Activated CD4-positive, alpha-beta T cell treated with anti-CD3 and anti-CD28 coated beads for 48 hours (primary cell): ENCODE measurements around the gene FBXW8.

ENCODE experiments used
- DNase-seq: peaks from one replicate; pipeline ENCODE4 v3.0.0-alpha.2; 2020

The FBXW8 gene

DNA sequence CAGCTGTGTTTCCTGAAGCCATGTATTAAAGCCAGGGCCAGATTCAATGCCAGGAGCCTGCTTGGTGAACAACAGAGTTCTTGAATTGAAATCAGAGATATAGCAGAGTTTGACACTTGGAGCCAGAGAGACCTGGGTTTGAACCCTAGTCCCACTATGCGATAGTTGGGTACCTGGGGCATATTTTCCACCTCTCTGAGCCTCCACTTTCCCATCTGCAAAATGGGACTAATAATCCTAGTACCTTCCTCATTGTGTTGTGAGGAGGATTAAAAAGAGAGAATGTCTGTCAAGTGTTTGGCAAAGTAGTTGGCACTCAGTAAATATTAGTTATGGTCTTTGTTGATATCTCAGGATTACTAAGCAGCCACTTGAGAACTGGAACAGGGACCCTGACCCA lies 23.5 kb upstream of the FBXW8 start:
- DNase-seq, result no peak

DNA sequence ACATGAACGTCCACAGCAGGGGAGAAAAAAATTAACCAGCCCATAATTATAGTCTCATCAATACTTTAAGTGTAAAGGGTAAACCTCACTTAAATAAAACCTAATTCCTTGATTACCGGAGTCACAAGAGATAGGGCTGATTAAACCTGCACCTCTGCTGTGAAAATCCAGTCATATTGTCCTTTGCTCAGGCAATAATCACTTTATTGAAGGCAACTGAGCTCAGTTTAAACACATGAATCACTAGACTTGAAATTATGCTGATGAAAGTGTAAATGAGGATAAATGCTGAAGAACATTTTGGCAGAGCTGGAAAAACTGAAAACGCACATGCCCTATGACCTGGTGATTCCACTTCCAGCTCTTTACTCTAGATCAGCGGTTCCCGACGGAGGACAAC lies 22.9 kb upstream of the FBXW8 start:
- DNase-seq, result no peak

DNA sequence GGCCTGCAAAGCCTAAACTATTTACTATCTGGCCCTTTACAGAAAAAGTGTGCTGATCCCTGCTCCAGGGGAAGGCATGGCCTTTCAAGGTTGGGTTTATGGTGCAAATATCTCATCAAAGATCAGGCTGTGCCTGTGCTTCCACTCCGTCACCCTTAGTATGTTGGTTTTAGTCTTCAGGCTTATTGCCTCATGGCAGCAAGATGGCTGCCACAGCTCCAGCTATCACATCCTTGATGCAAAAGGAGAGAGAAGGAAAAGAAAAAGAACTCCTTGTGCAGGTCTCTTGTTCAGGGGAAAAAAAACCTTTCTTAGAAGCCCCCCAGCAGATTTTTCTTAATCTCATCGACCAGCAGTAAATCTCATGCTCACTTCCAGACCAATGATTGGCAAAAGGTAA lies 20.4 kb upstream of the FBXW8 start:
- no peak for DNase-seq

DNA sequence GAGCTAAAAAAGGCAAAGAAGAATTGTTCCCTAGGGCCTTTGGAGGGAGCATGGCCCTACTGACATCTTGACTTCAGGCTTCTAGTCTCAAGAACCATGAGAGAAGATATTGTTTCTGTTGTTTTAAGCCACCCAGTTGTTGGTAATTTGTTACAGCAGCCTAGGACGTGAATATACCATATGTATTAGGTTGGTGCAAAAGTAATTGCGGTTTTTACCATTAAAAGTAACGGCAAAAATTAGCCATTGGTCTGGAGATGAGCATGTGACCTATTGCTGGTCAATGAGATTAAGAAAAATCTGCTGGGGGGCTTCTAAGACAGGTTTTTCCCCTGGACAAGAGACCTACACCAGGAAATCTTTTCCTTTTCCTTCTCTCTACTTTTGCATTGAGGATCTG lies 19.7 kb upstream of the FBXW8 start:
- no peak for DNase-seq

DNA sequence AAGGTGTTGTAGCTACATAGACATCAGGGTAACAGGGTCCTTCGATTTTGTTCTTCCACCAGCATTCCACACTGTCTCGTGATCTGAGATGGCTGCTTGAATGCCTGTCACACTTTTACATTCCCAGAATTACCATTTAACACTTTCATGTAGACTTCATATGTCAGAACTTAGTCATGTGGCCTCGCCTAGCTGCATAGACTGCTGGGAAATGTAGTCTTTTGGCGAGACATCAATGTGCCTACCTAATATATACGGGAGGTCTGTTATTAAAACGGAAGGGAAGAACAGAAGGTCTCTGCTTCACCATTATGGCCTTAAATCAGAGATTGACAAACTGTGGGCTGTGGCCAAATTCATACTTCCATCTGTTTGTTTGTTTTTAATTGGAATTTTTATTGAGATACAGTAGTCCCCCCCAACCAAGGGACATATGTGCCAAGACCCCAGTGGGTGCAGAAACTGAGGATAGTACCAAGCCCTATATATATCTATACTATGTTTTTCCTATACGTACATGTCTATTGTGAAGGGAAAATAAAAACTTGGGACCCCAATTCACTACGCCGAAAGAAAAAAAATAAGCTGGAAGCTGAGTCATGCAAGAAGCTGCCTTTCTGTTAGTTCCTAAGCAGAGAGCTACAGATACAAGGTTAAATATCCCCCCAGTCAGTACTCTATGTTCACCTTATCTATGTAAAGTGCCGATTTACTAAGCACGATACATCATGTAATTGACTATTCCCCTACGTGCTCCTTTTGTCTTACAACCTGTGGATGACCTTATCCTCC lies 18.2 kb upstream of the FBXW8 start:
- DNase-seq, result no peak

DNA sequence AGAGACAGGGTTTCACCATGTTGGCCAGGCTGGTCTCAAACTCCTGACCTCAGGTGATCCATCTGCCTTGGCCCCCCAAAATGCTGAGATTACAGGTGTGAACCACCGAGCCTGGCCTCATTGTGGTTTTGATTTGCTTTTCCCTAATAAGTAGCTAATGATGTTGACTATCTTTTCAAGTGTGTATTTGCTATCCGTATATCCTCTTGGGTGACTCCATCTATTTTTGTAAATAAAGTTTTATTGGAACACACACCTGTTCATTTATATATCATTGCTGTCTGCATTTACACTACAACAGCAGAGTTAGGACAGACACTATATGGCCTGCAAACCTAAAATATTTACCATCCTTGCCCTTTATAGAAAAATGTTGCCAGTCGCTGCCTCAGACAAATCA lies 15.8 kb upstream of the FBXW8 start:
- no peak for DNase-seq

DNA sequence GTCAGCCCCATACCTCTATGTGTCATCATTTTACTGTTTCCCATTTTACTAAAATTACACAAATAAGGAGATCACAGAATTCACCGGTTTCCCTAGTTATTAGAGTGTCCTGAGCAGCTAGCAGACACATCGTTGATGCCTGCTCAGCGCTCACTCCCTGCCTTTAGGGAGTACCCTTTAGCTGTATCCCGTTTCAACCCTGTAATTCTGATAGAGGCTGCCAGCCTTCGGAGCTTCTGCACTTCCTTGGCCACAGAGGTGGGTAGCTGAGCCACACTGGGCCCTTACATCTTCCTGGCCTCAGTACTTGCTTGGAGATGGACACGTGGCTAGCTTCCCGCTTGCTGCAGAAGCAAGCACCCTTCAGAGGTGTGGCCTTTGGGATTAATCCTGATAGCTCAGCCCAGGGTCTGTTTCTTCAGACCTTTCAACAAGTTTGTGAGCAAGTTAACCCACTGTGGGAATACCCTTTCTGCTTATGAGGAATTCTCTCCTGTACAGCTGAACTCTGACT lies 14.3 kb upstream of the FBXW8 start:
- DNase-seq, result no peak

DNA sequence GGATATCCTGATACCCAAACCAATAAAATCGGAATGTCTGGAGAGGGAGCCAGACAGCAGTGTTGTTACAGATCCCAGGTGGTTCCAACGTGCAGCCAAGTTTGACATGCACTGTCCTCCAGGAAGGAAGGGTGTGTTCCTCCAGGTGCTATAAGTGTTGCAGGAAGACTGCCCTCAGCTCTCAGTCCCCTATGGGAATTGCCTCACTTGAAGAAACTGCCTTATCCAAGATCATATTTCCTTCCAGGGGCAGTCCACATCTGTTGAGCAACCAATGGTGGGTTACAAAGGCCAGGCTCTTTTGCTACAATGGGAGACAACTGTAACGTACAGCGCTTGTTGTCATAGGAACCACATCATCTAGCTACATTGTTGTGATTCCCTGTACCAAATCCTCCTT lies 13.3 kb upstream of the FBXW8 start:
- no peak for DNase-seq

DNA sequence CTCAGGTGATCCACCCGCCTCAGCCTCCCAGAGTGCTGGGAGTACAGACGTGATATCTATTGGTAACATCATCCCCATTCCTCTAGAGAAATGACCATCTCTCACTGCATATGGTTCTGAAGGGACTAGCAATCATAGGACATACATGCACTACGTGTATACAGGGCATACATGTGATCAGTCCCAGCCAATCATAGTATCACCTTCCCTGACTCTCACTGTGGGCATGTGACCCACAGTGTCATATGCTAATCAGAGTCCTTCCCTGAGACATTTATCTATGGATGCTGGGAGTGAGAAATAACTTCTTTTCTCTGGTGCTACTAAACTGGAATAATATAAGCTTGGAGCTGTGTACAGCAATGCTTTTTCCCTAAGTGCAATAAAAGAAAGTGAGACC lies 12.1 kb upstream of the FBXW8 start:
- no peak for DNase-seq

DNA sequence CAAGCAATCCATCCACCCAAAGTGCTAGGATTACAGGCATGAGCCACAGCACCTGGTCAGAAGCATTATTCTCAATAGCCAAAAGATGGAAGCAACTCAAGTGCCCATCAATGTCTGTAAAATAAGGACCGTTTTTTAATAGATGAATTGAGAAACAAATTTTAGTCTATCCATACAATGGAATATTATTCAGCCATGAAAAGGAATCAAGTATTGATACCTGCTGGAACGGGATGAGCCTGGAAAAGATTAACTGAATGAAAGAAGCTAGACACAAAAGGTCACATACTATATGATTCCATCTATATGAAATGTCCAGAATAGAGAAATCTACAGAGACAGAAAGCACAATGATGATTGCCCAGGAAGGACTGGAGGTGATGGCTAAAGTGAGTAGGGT lies 9.1 kb upstream of the FBXW8 start:
- DNase-seq, result no peak

DNA sequence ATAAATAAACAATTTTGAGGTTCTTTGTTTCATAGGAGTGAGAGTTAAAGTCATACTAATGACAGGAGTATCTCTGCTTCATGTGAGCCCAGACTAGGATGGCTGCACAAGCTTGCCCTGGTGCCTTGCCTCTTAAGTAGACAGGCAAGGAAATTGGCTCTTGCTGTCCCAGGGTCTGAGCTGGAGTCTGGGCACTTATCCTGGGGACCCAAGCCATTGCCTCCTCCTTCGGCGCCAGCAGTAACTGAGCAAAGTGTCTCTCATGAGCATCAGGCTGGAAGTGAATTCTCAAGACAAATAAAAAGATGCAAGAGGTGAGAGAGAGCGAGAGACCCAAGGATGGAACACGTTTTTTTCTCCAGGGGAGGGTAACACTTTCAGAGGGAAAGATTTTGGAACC lies 6.9 kb upstream of the FBXW8 start:
- no peak for DNase-seq

DNA sequence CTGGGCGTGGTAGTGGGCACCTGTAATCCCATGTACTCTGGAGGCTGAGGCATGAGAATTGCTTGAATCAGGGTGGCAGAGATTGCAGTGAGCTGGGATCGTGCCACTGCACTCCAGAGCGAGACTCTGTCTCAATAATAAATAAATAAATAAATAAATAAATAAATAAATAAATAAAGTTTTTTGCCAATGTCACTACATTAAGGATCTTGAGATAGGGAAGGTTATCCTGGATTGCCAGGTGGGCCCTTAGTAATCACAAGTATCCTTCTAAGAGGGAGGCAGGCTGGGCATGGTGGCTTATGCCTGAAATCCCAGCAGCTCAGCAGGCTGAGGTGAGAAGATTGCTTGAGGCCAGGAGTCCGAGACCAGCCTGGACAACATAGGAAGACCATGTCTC lies 4.5 kb upstream of the FBXW8 start:
- DNase-seq, result no peak

DNA sequence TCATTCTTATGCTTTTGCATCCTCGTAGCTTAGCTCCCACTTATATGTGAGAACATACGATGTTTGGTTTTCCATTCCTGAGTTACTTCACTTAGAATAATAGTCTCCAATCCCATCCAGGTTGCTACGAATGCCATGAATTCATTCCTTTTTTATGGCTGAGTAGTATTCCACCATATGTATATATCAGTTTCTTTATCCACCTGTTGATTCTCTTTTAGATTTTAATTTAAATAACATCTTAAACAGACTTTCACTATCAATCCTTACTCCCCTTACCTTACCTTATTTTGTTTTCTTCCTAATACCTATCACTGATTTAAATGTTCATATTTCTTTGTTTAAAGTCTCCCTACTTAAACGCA lies 488 bp upstream of the FBXW8 start:
- no peak for DNase-seq

DNA sequence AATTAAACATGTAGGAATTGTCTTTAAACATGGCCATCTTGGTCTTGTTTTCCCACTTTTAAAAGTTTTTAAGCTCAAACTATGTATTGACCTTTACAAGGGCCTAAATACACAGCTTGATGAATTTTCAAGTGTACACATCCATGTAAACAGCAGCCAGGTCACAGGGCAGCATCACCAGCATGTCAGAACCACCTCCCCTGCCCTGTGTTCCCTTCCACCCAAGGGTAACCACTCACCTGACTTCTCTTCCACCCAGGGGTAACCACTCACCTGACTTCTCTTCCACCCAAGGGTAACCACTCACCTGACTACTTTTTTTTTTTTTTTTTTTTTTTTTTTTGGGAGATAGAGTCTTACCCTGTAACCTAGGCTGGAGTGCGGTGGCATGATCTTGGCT lies 4.6 kb downstream of the FBXW8 start:
- no peak for DNase-seq

DNA sequence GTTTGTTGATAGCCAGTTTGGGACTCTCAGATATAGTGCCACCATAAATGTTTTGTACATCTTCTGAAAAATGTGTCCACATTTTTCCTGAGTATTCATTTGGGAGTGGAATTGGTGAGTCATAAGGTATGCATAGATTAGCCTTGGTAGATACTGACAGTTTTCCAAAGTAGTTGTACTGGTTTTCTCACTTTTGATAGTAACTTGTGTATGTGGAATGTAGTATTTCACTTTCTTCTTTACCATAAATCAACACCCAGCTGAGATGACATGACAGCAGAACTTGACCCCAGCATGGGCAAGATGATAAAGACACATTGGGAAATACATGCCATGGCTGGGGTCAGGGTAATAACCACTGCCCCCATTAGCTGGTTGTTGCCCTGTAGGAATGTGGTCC lies 5.4 kb downstream of the FBXW8 start:
- DNase-seq, result no peak

DNA sequence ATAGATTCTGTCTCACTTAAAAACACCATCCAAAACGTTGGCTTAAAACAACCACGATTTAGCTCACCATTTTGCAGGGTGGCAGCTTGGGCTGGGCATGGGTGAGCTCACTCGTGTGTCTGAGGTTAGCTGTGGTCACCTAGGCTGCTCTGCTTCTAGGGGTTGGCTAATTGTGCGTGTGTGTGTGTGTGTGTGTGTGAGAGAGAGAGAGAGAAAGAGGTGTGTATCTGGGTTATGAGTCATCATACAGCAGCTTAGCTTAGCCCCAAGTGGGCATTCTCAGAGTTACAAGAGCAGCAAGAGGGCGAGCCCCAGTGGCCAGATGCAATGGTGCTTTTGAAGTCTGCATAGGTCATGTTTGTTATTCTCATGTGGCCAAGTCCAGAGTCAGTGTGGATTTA lies 6.0 kb downstream of the FBXW8 start:
- peak; percentile 40 for DNase-seq

DNA sequence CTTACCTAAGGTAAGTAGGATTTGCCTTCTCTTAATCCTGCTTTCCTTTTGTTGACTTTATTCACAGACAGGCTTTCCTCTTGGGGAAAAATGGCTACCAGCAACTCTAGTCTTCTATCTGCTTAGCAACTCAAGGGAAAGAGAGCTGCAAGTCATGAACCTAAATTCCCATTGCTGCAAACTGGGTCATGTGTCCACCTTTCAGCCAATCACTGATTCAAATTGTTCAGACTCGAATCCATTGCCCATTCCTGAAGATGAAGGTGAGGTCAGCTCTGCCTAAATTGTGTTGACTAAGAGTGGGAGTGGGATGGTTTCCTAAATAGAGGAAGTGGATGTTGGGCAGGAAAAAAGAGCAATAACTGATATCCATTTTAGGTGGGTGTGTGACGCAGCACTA lies 7.7 kb downstream of the FBXW8 start:
- DNase-seq, result no peak

DNA sequence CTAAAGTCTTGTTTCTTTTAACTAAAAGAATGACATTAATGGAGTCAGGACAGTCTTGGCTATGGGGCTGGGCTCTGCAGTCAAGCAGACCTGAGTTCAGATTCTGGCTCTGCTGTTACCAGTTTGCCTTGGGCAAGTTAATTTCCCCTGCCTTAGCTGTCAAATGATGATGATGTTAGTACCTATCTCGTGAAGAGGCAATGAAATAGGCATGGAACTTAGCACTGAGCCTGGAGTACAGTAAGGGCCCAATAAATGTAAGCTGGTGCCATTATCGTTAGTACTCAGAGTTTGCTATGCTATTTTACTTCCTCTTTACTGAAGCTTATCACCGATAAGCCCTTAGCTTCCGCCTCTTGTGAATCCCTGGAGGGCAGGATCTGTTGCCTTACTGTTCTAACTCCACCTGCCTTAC lies 8.5 kb downstream of the FBXW8 start:
- no peak for DNase-seq

DNA sequence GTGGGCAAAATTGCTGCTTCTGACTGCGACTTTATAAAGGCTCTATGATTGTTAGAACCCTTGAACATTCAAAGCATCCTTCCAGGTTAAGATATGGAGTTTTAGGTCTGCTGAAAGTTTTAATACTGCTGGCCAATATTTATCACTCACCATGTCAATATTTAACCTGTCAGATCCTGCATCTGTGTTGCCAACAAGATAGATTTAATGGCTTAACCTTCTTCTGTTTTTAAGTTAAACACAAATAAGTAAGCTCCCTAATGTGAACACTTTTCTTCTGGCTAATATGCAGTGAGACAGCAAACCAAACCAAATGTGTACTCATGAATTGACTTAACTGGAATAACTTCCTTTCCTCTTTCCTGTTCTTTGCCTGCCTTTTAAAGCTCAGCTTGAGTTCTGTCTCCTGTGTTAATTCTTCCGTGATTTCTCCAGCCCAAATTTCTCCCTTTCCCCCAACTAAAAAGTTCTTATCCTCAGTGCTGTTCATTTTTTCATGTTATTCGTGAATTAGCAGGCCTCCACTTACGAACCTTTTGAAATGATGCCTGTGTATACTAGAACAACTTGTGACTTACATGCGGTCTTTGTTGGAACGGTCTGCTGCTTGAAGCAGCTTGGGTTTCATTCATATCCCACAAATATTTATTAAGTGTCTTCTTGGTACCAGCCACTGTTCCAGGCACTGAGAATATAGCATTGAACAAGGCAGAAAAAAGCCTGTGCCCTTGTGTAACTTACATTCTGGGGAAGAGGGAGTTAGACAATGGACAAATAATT lies 9.1 kb downstream of the FBXW8 start:
- no peak for DNase-seq

DNA sequence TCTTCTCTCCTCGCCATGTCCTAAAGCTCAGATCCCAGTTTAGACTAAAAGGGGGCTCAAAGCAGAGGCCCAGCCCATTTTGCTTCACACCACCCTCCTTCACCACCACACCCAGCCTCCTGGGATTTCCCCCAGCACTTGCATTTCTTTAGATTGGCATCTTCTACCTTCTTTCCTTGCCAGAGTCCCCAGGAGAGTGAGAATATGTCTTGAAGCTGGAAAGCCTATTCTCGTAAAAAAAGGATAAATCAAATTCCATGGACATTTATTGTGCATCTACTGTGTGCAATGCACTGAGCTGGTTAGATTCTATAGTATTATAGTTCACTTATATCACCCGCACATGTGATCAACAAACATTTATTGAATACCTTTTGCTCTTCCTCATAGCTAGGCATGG lies 10.2 kb downstream of the FBXW8 start:
- no peak for DNase-seq

DNA sequence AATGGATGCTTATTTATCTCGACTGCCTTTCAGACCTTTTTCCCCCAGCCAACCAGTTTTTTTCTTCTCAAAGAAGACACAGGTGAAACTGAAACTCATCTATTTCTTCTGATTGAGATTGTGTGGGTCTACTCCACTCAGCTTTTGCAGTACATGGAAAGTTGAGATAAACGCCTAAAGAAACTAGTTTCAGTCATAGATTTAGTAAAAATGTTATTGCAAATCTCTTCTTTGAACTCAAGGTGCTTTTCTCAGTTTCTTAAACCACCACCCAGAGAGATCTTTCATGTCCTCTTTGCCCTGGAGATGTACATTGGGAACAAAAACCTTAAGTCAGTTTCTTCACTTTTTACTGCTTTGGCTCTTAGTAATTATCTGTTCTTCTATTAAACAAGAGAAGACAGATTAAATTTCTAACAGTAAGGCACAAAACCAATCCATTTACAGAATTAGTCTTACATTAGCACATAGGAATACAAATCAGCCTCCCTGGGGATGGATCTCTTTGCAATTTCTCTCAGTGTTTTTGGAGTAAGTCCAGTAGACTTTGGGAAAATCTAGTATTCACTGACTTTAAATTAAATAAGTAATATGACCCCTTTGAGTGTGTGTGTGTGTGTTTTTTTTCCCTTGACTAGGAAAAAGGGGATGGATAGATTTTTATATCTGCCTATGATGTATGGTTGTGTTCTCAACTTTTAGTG lies 11.6 kb downstream of the FBXW8 start:
- no peak for DNase-seq

DNA sequence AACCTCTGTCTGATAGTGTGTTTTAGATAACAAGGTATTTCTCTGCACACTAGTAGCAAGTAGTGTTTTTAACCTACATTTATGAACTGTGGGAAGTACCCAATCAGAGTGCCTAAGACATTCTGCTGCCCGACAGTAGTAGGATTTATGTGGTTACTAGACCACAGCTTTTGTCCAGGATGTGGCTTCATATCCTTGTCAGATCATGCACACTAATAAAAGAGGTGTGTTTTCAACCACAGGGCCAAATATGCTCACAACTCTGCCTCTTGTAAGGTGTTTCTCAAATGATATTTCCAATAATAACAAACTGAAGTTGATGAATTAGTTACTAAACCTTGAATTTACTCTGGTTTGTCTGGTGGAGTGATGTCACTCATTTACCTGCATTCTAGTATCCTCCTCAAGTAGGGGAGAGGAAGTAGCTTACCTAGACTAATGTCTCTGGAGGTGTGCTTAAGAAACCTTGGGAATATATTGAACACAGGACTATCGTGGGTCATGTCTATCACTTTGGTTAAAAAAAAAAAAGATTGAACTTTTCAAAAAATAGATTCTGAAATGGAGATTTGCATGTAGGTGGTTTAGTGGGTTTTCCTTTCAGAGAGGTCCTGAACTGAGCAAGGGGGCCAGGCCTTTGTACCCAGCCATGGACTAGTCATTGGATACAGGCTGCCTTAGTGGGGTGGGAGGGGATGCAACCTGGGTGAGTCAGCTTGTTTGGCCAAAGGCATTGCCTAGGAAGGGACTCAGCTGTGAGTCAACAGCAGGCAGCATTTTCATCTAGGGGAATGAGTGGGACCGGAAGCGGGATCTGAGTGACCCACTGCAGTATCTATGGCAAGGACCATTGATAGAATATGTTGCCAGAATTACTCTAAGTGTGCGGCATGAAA lies 14.1 kb downstream of the FBXW8 start:
- peak; percentile 58 for DNase-seq
